OCI-LY7 (cell line): ENCODE measurements around the gene C3orf80. TPM values are rescaled to one million over a fixed set of nuclear protein-coding genes. Genes with fewer than 3 reads are reported as not detected.

Experiments
- BruUV-seq: library from RNA; stranded (reverse); fragments of 400-500 nt; replicated peaks from 2 replicates; lab custom pipeline; 2021; lab: Mats Ljungman, UMichigan
- CTCF ChIA-PET: fragments of 300-600 bp; sonication (Branson Sonifier 250); formaldehyde crosslinking; loops from one replicate; lab custom pipeline; 2022; ENCODE audit warnings: antibody characterized with exemption; ENCODE audit not compliant: unreplicated experiment; lab: Charles Lee
- POLR2A ChIA-PET: fragments of 300-600 bp; sonication (Branson Sonifier 250); formaldehyde crosslinking; loops from one replicate; lab custom pipeline; 2022; ENCODE audit warnings: antibody characterized with exemption; lab: Charles Lee
- DNase-seq: peaks from one replicate; pipeline ENCODE4 v3.0.0-alpha.2; 2015; ENCODE audit warnings: low spot score
- H2AFZ ChIP-seq: fragments of 200-600 bp; sonication (generic), shearing (Covaris generic); 2 replicates; pipeline ENCODE4 v1.6.1; 2014; ENCODE audit warnings: mild to moderate bottlenecking, antibody characterized with exemption, low read length, moderate library complexity
- H3K27ac ChIP-seq: fragments of 200-600 bp; sonication (generic); 2 replicates; pipeline ENCODE4 v1.5.1; 2014; ENCODE audit warnings: mixed run types, low read depth, mild to moderate bottlenecking, moderate library complexity, low read length, inconsistent platforms; ENCODE audit not compliant: poor library complexity, severe bottlenecking
- H3K36me3 ChIP-seq: fragments of 200-600 bp; sonication (generic); 2 replicates; pipeline ENCODE4 v1.6.1; 2014; ENCODE audit warnings: mild to moderate bottlenecking, antibody characterized with exemption, low read length, moderate library complexity, mixed read lengths; ENCODE audit not compliant: insufficient read depth
- H3K4me1 ChIP-seq: fragments of 200-600 bp; sonication (generic); 2 replicates; pipeline ENCODE4 v1.5.1; 2014; ENCODE audit warnings: mild to moderate bottlenecking, low read length; ENCODE audit not compliant: insufficient read depth, poor library complexity, severe bottlenecking
- H3K4me2 ChIP-seq: fragments of 200-600 bp; sonication (generic); 2 replicates; pipeline ENCODE4 v1.6.1; 2014; ENCODE audit warnings: mild to moderate bottlenecking, low read length
- H3K4me3 ChIP-seq: fragments of 200-600 bp; sonication (generic); 2 replicates; pipeline ENCODE4 v1.5.1; 2014; ENCODE audit warnings: mild to moderate bottlenecking, low read depth, low read length; ENCODE audit not compliant: poor library complexity, severe bottlenecking
- H3K79me2 ChIP-seq: fragments of 200-600 bp; sonication (generic); 2 replicates; pipeline ENCODE4 v1.6.1; 2016; ENCODE audit warnings: low read depth, mild to moderate bottlenecking, low read length, moderate library complexity, mixed read lengths; ENCODE audit not compliant: insufficient read depth
- H3K9me2 ChIP-seq: fragments of 200-600 bp; sonication (generic); 2 replicates; pipeline ENCODE4 v1.6.1; 2016; ENCODE audit warnings: mild to moderate bottlenecking, low read length, mixed read lengths; ENCODE audit not compliant: insufficient read depth
- H3K9me3 ChIP-seq: fragments of 200-600 bp; sonication (generic); 2 replicates; pipeline ENCODE4 v1.6.1; 2014; ENCODE audit warnings: mild to moderate bottlenecking, mixed run types, low read length, mixed read lengths
- H4K20me1 ChIP-seq: fragments of 200-600 bp; sonication (generic); 2 replicates; pipeline ENCODE4 v1.6.1; 2014; ENCODE audit warnings: mild to moderate bottlenecking, antibody characterized with exemption, low read length, moderate library complexity, mixed read lengths; ENCODE audit not compliant: insufficient read depth
- EZH2phosphoT487 ChIP-seq: fragments of 200-600 bp; sonication (generic); IDR thresholded peaks from 2 replicates; pipeline ENCODE4 v1.6.1; 2018; ENCODE audit warnings: low read depth, borderline replicate concordance, mild to moderate bottlenecking, mixed run types, antibody characterized with exemption, low read length, moderate library complexity, mixed read lengths
- intact Hi-C: fragments of 100-400 bp; cut with micrococcal nuclease; formaldehyde crosslinking; loops from one replicate; pipeline ENCODE4 v1.10.0; 2022; ENCODE audit not compliant: unreplicated experiment
- total RNA-seq, 2 experiments: library from RNA; depleted of rRNA in 1 of 2; stranded (reverse); fragments of >200 nt in 1 of 2; shearing (Covaris generic) in 1 of 2; gene quantifications; 2 replicates each; pipeline ENCODE4 v1.2.3, GENCODE V29; 2014 to 2022
- TF ChIP-seq, protein P1 (sequence below): fragments of 200-600 bp; sonication (generic); conservative IDR thresholded peaks from 2 replicates; pipeline ENCODE4 v1.5.1; 2014; ENCODE audit warnings: mild to moderate bottlenecking, antibody characterized with exemption, low read length, moderate library complexity, mixed read lengths

Gene C3orf80
- total RNA-seq, 2 experiments from 2014 or later = not detected

DNA sequence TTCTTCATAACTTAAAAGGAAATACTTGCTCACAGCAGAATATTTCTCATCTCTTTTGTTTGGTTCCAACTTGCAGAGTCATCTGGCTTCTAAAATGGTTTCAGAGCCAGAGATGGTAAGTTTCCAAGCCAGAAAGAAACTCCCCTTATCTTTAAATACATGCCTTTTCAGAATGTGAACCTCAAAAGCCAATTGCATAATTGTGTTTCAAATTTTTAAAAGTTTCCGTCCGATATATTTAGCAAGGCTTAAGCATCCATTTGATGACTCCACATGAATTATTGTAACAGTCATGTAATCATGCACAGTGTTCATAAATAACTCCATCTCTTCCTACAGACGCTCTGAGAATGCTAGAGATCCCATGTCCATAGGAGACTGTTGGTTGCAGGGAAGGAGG is 40.6 kb upstream of the C3orf80 start:
- H3K4me3 ChIP-seq = no peak overlapping the region
- H3K4me2 ChIP-seq = no peak overlapping the region
- H3K9me3 ChIP-seq = no peaks in the 10 kb centered on the region
- no peaks in the 10 kb centered on the region for H4K20me1 ChIP-seq
- intact Hi-C loops = no loop called here
- POLR2A ChIA-PET = interaction anchor here (0.6 to 0.9 kb wide), 2 partner anchors 12 to 15 kb away, joined by 3 read pairs; no protein-coding TSS in a partner anchor
- no peaks in the 10 kb centered on the region for H3K79me2 ChIP-seq
- TF ChIP-seq EZH2phosphoT487 = no peak
- TF ChIP-seq, protein P1, sequence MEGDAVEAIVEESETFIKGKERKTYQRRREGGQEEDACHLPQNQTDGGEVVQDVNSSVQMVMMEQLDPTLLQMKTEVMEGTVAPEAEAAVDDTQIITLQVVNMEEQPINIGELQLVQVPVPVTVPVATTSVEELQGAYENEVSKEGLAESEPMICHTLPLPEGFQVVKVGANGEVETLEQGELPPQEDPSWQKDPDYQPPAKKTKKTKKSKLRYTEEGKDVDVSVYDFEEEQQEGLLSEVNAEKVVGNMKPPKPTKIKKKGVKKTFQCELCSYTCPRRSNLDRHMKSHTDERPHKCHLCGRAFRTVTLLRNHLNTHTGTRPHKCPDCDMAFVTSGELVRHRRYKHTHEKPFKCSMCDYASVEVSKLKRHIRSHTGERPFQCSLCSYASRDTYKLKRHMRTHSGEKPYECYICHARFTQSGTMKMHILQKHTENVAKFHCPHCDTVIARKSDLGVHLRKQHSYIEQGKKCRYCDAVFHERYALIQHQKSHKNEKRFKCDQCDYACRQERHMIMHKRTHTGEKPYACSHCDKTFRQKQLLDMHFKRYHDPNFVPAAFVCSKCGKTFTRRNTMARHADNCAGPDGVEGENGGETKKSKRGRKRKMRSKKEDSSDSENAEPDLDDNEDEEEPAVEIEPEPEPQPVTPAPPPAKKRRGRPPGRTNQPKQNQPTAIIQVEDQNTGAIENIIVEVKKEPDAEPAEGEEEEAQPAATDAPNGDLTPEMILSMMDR = no peak
- no peak overlapping the region for H3K27ac ChIP-seq
- no peak overlapping the region for H2AFZ ChIP-seq
- H3K4me1 ChIP-seq = no peaks in the 10 kb centered on the region
- no peak for DNase-seq
- no peaks in the 10 kb centered on the region for H3K36me3 ChIP-seq
- no peaks in the 10 kb centered on the region for H3K9me2 ChIP-seq
- CTCF ChIA-PET = no interaction called here
- no TSS peak for BruUV-seq

DNA sequence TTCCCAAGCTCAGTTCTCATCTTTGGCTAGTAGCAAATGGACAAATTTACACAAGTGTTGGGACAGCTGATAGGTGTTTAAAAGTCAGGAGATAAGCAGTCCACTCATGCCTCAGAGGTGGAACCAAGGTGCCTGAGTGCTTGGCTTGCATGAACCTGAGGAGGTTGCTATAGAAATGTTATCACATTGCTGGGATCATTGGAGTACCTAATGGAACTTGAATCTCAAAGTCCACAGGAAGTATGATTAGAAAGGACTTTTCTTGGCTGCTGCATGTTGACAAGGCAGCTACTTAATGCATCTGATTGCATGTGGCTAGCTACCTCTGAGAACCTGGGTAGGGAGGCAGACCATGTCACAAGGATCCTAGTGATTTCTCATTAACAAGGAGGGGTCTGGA is 39.5 kb upstream of the C3orf80 start:
- Histone ChIP-seq H3K9me2 (no peaks in the 10 kb centered on the region), H3K36me3 (no peaks in the 10 kb centered on the region), H3K9me3 (no peaks in the 10 kb centered on the region), H3K4me2 (no peak overlapping the region), H3K79me2 (no peaks in the 10 kb centered on the region), H4K20me1 (no peaks in the 10 kb centered on the region), H2AFZ (no peak overlapping the region), H3K4me3 (no peak overlapping the region), H3K4me1 (no peaks in the 10 kb centered on the region), H3K27ac (no peak overlapping the region)
- no TSS peak for BruUV-seq
- TF ChIP-seq, protein P1 = no peak
- TF ChIP-seq EZH2phosphoT487 = no peak
- intact Hi-C loops = no loop called here
- ChIA-PET POLR2A (interaction anchor here (0.5 to 1.0 kb wide), 2 partner anchors 10 to 1622 kb away, joined by 3 read pairs; no protein-coding TSS in a partner anchor), CTCF (no interaction called here)
- DNase-seq = no peak

DNA sequence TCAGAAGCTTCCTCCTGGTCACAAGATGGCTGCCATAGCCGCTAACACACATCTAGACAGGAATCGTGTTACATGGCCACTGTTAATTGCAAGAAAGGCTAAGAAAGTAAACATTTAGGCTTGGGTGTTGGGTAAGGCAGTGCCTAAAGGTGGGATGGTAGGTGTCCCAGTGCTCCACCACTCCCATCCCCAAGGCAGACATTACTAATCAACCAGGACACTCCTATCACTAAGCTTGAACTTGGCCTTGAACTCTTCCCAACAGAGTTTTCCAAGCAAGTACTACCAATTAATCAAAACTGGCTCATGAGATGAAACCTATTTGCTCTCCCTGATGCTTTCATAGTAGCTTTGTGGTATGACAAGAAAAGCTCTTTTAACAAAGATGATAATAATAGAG is 37.9 kb upstream of the C3orf80 start:
- Histone ChIP-seq H3K9me3 (no peaks in the 10 kb centered on the region), H3K27ac (no peak overlapping the region), H3K4me1 (no peaks in the 10 kb centered on the region), H3K9me2 (no peaks in the 10 kb centered on the region), H3K79me2 (no peaks in the 10 kb centered on the region), H3K4me3 (no peak overlapping the region), H2AFZ (no peak overlapping the region), H3K36me3 (no peaks in the 10 kb centered on the region), H4K20me1 (no peaks in the 10 kb centered on the region), H3K4me2 (no peak overlapping the region)
- ChIA-PET POLR2A (interaction anchor here (0.5 to 0.9 kb wide), 3 partner anchors 29 to 93 kb away, joined by 3 read pairs; no protein-coding TSS in a partner anchor), CTCF (no interaction called here)
- TF ChIP-seq, protein P1 = no peak
- no peak for TF ChIP-seq EZH2phosphoT487
- intact Hi-C loops = no loop called here
- no peak for DNase-seq
- no TSS peak for BruUV-seq
